GM23338 (cell line): ENCODE results near the gene ZNF695. TPM values are rescaled to one million over a fixed set of nuclear protein-coding genes. Genes with fewer than 3 reads are reported as not detected.

Experiments
- ATAC-seq: fragments of 200-7000 bp; cut with Tn5 transposase; 3 replicates; pipeline ENCODE4 v1.9.1; 2020
- DNase-seq: peaks from one replicate; pipeline ENCODE4 v3.0.0-alpha.2; 2015; ENCODE audit warnings: low spot score
- H2AFZ ChIP-seq: fragments of 200-600 bp; sonication (generic); 2 replicates; pipeline ENCODE4 v1.8.0; 2016; ENCODE audit warnings: antibody characterized with exemption, mild to moderate bottlenecking, moderate library complexity
- H3F3A ChIP-seq: fragments of 200-600 bp; sonication (generic); replicated peaks from 2 replicates; pipeline ENCODE4 v1.8.0; 2017; ENCODE audit warnings: antibody characterized with exemption, mixed run types, low read depth
- H3K27ac ChIP-seq: fragments of 200-600 bp; sonication (generic); 2 replicates; pipeline ENCODE4 v1.6.1; 2016; ENCODE audit warnings: low read depth
- H3K27me3 ChIP-seq: fragments of 200-600 bp; sonication (generic); 2 replicates; pipeline ENCODE4 v1.8.0; 2016; ENCODE audit warnings: mild to moderate bottlenecking, mixed run types, moderate library complexity; ENCODE audit not compliant: insufficient read depth
- H3K36me3 ChIP-seq: fragments of 200-600 bp; sonication (generic); 2 replicates; pipeline ENCODE4 v1.8.0; 2016; ENCODE audit warnings: mild to moderate bottlenecking; ENCODE audit not compliant: insufficient read depth
- H3K4me1 ChIP-seq: fragments of 200-600 bp; sonication (generic); 2 replicates; pipeline ENCODE4 v1.8.0; 2016; ENCODE audit warnings: mild to moderate bottlenecking, moderate library complexity; ENCODE audit not compliant: insufficient read depth
- H3K4me2 ChIP-seq: fragments of 200-600 bp; sonication (generic); 2 replicates; pipeline ENCODE4 v1.7.1; 2017; ENCODE audit warnings: mixed run types
- H3K4me3 ChIP-seq: fragments of 200-600 bp; sonication (generic); 2 replicates; pipeline ENCODE4 v1.6.1; 2016; ENCODE audit warnings: mixed run types
- H3K79me2 ChIP-seq: fragments of 200-600 bp; sonication (generic); replicated peaks from 2 replicates; pipeline ENCODE4 v1.8.0; 2017; ENCODE audit warnings: mild to moderate bottlenecking; ENCODE audit not compliant: insufficient read depth
- H3K9me2 ChIP-seq: fragments of 200-600 bp; sonication (generic); 2 replicates; pipeline ENCODE4 v1.8.0; 2017; ENCODE audit not compliant: insufficient read depth
- H4K20me1 ChIP-seq: fragments of 200-600 bp; sonication (generic); replicated peaks from 2 replicates; pipeline ENCODE4 v1.8.0; 2017; ENCODE audit warnings: mild to moderate bottlenecking; ENCODE audit not compliant: insufficient read depth
- H3K27ac Mint-ChIP-seq: 2 replicates; pipeline ENCODE4 v1.8.0; 2020; ENCODE audit warnings: inconsistent platforms, mild to moderate bottlenecking, moderate library complexity, mixed read lengths
- H3K27me3 Mint-ChIP-seq: 3 replicates; pipeline ENCODE4 v1.8.0; 2022; ENCODE audit warnings: low read depth, mild to moderate bottlenecking, moderate library complexity, mixed read lengths, inconsistent platforms; ENCODE audit not compliant: insufficient read depth, poor library complexity
- H3K36me3 Mint-ChIP-seq: 3 replicates; pipeline ENCODE4 v1.8.0; 2021; ENCODE audit warnings: low read depth, mild to moderate bottlenecking, inconsistent platforms, moderate library complexity, mixed read lengths
- H3K4me1 Mint-ChIP-seq: 3 replicates; pipeline ENCODE4 v1.8.0; 2020; ENCODE audit warnings: mild to moderate bottlenecking, inconsistent platforms, mixed read lengths
- H3K4me3 Mint-ChIP-seq: 3 replicates; pipeline ENCODE4 v1.8.0; 2021; ENCODE audit warnings: moderate library complexity, mild to moderate bottlenecking, inconsistent platforms, mixed read lengths
- H3K9me3 Mint-ChIP-seq: 3 replicates; pipeline ENCODE4 v1.8.0; 2020; ENCODE audit warnings: moderate library complexity, mild to moderate bottlenecking, inconsistent platforms, mixed read lengths
- EZH2phosphoT487 ChIP-seq: fragments of 200-600 bp; sonication (generic); IDR thresholded peaks from one replicate; pipeline ENCODE4 v1.8.1; 2018; ENCODE audit warnings: antibody characterized with exemption; ENCODE audit not compliant: unreplicated experiment
- STAT1 ChIP-seq: IDR thresholded peaks from one replicate; pipeline ENCODE4 v1.6.1; 2016; ENCODE audit warnings: antibody characterized with exemption; ENCODE audit not compliant: unreplicated experiment
- polyA plus RNA-seq: library from polyadenylated mRNA; unstranded; fragments of >200 nt; fragmentation: Nextera tagmentation; extraction: Ambion mirVana; gene quantifications from 2 replicates; pipeline ENCODE4 v1.2.1, GENCODE V29; 2016
- total RNA-seq: library from RNA; depleted of rRNA; stranded (reverse); fragments of >200 nt; shearing (Covaris generic); gene quantifications from 2 replicates; pipeline ENCODE4 v1.2.3, GENCODE V29; 2014
- TF ChIP-seq, protein P1 (sequence below): IDR thresholded peaks from one replicate; pipeline ENCODE4 v1.6.1; 2018; ENCODE audit warnings: antibody characterized with exemption; ENCODE audit not compliant: unreplicated experiment
- TF ChIP-seq, protein P2 (sequence below): fragments of 250-450 bp; sonication (Bioruptor Pico); IDR thresholded peaks from 2 replicates; pipeline ENCODE4 v1.5.0; 2020; ENCODE audit warnings: mild to moderate bottlenecking, moderate library complexity

The ZNF695 gene
- total and polyA plus RNA-seq, 2 experiments from 2014 or later, result 26.5 to 34.2 TPM

DNA sequence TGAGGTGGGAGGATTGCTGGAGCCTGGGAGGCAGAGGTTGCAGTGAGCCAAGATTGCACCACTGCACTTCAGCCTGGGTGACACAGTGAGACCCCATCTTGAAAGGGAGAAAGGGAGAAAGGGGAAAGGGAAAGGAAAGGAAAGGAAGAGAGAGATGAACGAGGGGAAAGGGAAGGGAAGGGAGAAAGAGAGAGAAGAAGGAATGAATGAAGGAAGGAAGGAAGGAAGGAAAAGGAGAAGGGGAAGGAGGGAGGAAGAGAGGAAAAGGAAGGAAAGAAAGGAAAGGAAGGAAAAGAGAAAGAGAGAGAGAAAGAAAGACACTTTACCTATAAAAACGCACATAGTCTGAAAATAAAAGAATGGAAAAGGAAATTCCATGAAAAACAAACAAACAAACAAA, 18.0 kb downstream of the ZNF695 start:
- H3K27ac ChIP-seq, result no peak overlapping the region
- H3K4me3 ChIP-seq, result no peak overlapping the region
- 0 out of 2 replicates have a peak, but pooled peaks cover 4% of the 10 kb centered on the region for H4K20me1 ChIP-seq
- Mint-ChIP-seq H3K27me3 (peaks cover 15% of the 10 kb centered on the region), H3K27ac (no peak overlapping the region), H3K9me3 (peaks cover 100% of the 10 kb centered on the region), H3K36me3 (peaks cover 100% of the 10 kb centered on the region), H3K4me3 (no peak overlapping the region), H3K4me1 (no peaks in the 10 kb centered on the region)
- no peaks in the 10 kb centered on the region for H3K4me1 ChIP-seq
- peaks cover 80% of the 10 kb centered on the region for H3K36me3 ChIP-seq
- no peak overlapping the region for H2AFZ ChIP-seq
- H3K79me2 ChIP-seq, result peaks cover 53% of the 10 kb centered on the region
- H3K27me3 ChIP-seq, result no peaks in the 10 kb centered on the region
- no peak overlapping the region for H3K4me2 ChIP-seq
- H3F3A ChIP-seq, result 0 out of 2 replicates have a peak, but pooled peaks cover 5% of the 10 kb centered on the region
- DNase-seq, result no peak
- ATAC-seq, result no peak
- no peaks in the 10 kb centered on the region for H3K9me2 ChIP-seq
- TF ChIP-seq, protein P1, sequence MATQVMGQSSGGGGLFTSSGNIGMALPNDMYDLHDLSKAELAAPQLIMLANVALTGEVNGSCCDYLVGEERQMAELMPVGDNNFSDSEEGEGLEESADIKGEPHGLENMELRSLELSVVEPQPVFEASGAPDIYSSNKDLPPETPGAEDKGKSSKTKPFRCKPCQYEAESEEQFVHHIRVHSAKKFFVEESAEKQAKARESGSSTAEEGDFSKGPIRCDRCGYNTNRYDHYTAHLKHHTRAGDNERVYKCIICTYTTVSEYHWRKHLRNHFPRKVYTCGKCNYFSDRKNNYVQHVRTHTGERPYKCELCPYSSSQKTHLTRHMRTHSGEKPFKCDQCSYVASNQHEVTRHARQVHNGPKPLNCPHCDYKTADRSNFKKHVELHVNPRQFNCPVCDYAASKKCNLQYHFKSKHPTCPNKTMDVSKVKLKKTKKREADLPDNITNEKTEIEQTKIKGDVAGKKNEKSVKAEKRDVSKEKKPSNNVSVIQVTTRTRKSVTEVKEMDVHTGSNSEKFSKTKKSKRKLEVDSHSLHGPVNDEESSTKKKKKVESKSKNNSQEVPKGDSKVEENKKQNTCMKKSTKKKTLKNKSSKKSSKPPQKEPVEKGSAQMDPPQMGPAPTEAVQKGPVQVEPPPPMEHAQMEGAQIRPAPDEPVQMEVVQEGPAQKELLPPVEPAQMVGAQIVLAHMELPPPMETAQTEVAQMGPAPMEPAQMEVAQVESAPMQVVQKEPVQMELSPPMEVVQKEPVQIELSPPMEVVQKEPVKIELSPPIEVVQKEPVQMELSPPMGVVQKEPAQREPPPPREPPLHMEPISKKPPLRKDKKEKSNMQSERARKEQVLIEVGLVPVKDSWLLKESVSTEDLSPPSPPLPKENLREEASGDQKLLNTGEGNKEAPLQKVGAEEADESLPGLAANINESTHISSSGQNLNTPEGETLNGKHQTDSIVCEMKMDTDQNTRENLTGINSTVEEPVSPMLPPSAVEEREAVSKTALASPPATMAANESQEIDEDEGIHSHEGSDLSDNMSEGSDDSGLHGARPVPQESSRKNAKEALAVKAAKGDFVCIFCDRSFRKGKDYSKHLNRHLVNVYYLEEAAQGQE, result no peak
- TF ChIP-seq EZH2phosphoT487 (no peak), STAT1 (no peak)
- TF ChIP-seq, protein P2, sequence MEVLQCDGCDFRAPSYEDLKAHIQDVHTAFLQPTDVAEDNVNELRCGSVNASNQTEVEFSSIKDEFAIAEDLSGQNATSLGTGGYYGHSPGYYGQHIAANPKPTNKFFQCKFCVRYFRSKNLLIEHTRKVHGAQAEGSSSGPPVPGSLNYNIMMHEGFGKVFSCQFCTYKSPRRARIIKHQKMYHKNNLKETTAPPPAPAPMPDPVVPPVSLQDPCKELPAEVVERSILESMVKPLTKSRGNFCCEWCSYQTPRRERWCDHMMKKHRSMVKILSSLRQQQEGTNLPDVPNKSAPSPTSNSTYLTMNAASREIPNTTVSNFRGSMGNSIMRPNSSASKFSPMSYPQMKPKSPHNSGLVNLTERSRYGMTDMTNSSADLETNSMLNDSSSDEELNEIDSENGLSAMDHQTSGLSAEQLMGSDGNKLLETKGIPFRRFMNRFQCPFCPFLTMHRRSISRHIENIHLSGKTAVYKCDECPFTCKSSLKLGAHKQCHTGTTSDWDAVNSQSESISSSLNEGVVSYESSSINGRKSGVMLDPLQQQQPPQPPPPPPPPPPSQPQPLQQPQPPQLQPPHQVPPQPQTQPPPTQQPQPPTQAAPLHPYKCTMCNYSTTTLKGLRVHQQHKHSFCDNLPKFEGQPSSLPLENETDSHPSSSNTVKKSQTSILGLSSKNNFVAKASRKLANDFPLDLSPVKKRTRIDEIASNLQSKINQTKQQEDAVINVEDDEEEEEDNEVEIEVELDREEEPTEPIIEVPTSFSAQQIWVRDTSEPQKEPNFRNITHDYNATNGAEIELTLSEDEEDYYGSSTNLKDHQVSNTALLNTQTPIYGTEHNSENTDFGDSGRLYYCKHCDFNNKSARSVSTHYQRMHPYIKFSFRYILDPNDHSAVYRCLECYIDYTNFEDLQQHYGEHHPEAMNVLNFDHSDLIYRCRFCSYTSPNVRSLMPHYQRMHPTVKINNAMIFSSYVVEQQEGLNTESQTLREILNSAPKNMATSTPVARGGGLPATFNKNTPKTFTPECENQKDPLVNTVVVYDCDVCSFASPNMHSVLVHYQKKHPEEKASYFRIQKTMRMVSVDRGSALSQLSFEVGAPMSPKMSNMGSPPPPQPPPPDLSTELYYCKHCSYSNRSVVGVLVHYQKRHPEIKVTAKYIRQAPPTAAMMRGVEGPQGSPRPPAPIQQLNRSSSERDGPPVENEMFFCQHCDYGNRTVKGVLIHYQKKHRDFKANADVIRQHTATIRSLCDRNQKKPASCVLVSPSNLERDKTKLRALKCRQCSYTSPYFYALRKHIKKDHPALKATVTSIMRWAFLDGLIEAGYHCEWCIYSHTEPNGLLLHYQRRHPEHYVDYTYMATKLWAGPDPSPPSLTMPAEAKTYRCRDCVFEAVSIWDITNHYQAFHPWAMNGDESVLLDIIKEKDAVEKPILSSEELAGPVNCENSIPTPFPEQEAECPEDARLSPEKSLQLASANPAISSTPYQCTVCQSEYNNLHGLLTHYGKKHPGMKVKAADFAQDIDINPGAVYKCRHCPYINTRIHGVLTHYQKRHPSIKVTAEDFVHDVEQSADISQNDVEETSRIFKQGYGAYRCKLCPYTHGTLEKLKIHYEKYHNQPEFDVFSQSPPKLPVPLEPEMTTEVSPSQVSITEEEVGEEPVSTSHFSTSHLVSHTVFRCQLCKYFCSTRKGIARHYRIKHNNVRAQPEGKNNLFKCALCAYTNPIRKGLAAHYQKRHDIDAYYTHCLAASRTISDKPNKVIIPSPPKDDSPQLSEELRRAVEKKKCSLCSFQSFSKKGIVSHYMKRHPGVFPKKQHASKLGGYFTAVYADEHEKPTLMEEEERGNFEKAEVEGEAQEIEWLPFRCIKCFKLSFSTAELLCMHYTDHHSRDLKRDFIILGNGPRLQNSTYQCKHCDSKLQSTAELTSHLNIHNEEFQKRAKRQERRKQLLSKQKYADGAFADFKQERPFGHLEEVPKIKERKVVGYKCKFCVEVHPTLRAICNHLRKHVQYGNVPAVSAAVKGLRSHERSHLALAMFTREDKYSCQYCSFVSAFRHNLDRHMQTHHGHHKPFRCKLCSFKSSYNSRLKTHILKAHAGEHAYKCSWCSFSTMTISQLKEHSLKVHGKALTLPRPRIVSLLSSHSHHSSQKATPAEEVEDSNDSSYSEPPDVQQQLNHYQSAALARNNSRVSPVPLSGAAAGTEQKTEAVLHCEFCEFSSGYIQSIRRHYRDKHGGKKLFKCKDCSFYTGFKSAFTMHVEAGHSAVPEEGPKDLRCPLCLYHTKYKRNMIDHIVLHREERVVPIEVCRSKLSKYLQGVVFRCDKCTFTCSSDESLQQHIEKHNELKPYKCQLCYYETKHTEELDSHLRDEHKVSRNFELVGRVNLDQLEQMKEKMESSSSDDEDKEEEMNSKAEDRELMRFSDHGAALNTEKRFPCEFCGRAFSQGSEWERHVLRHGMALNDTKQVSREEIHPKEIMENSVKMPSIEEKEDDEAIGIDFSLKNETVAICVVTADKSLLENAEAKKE, result no peak
